ENCODE data around the gene DAB1. TPM values are rescaled to one million over a fixed set of nuclear protein-coding genes. Genes with fewer than 3 reads are reported as not detected.

DAB1 gene
- total RNA-seq, 1 experiment from 2014 or later, result not detected

DNA sequence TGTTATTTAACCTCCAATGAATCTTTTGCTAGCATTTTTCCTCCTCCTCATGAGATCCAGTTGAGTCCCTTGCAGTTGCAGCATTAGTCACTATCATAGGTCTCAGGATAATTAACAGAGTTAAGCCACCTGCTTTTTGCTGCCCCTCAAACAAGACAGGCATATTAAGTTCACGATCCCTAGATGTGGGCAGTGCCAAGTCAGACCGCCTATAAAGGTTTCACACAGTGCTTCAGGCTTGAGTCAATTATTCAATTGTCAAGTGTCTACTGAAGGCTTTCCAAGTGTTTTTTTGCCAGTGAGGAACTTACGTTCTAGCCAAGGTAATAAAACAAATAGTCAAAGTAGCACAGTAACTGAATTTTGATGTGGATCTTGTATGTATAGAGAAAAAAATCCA lies 175.0 kb downstream of the DAB1 start:
- H3K27me3 ChIP-seq (ENCODE audit: insufficient read depth, low read length), result no peaks in the 10 kb centered on the region
- ChIA-PET POLR2A (no interaction called here), CTCF (no interaction called here), RAD21 (ENCODE audit: low non-redundant PET in 1 of 2, low total read pairs in 2 of 2, uncharacterized antibody in 2 of 2, unreplicated experiment in 2 of 2) (no interaction called here)
- ATAC-seq (no peak), DNase-seq (ENCODE audit: low read depth, low spot score) (no peak)
- no peak overlapping the region for H2AFZ ChIP-seq (ENCODE audit: low read depth, low read length, poor library complexity, severe bottlenecking)
- no TSS peak for BruUV-seq (replicated peaks)
- no peaks in the 10 kb centered on the region for H3K4me1 ChIP-seq (ENCODE audit: control insufficient read depth in 1 of 2, insufficient read depth in 2 of 2, low read length in 2 of 2)
- no peak overlapping the region for H3K9ac ChIP-seq (ENCODE audit: low read length)
- H3K9me2 ChIP-seq (ENCODE audit: insufficient read depth), result no peaks in the 10 kb centered on the region
- no peak for TF ChIP-seq EZH2phosphoT487 (IDR thresholded peaks at IDR 0.05; ENCODE audit: borderline replicate concordance)
- no peak for TF ChIP-seq YY1 (IDR thresholded peaks at IDR 0.05; ENCODE audit: extremely low read depth, insufficient replicate concordance, low read depth, low read length)
- no peak for TF ChIP-seq CEBPB (IDR thresholded peaks at IDR 0.05; ENCODE audit: low read depth)
- TF ChIP-seq POLR2AphosphoS5 (IDR thresholded peaks at IDR 0.05; ENCODE audit: low read depth, low read length), result no peak
- H3K4me2 ChIP-seq (ENCODE audit: low read length), result no peak overlapping the region
- intact Hi-C loops (cut with micrococcal nuclease), result no loop called here
- no peaks in the 10 kb centered on the region for H3K36me3 ChIP-seq (ENCODE audit: control insufficient read depth in 1 of 2, insufficient read depth in 2 of 2, low read length in 2 of 2)
- H3K27ac ChIP-seq (ENCODE audit: low read depth, low read length), result no peak overlapping the region
- no peaks in the 10 kb centered on the region; the same call in 1 of the 2 replicates for H4K20me1 ChIP-seq (ENCODE audit: insufficient read depth)
- no peaks in the 10 kb centered on the region for H3K79me2 ChIP-seq (ENCODE audit: insufficient read depth, low read length)
- no peak overlapping the region for H3K4me3 ChIP-seq (replicated peaks in 1 of 2; ENCODE audit: low read depth in 1 of 2, low read length in 2 of 2)
- no peaks in the 10 kb centered on the region for H3K9me3 ChIP-seq (ENCODE audit: control insufficient read depth in 1 of 2, insufficient read depth in 1 of 2, low read depth in 1 of 2, low read length in 2 of 2)

DNA sequence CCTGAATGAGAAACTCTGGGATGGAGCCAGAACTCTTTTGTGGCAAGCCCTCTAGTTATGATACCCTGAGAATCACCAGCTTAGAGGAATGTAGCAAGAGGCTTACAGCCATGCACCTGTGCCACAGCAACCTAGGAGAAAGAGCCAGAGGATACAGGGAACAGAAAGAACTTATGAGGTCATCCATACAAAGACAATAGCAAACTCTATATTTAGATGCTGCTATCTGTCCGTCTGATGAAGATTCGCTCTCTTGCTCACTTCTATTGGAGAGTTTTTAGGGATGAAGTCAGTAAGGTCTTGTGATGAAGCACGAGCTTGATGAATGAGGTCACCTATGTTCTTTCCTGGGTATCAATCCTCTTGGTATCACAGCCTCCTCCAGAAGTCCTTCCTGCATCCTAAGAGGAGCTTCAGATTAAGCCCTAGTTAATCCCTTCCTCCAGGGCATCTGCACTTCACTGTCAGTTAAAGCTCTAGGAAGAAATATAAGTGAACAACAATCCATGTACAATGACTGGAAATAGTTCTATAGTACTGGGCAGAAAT lies 185.6 kb downstream of the DAB1 start:
- H3K27ac ChIP-seq (ENCODE audit: low read depth, low read length), result no peak overlapping the region
- ATAC-seq (no peak), DNase-seq (ENCODE audit: low read depth, low spot score) (no peak)
- no peaks in the 10 kb centered on the region for H3K4me1 ChIP-seq (ENCODE audit: control insufficient read depth in 1 of 2, insufficient read depth in 2 of 2, low read length in 2 of 2)
- H3K27me3 ChIP-seq (ENCODE audit: insufficient read depth, low read length), result no peaks in the 10 kb centered on the region
- ChIA-PET POLR2A (no interaction called here), RAD21 (ENCODE audit: low non-redundant PET in 1 of 2, low total read pairs in 2 of 2, uncharacterized antibody in 2 of 2, unreplicated experiment in 2 of 2) (no interaction called here), CTCF (no interaction called here)
- H3K79me2 ChIP-seq (ENCODE audit: insufficient read depth, low read length), result no peaks in the 10 kb centered on the region
- intact Hi-C loops (cut with micrococcal nuclease), result no loop called here
- no peaks in the 10 kb centered on the region for H4K20me1 ChIP-seq (ENCODE audit: insufficient read depth)
- BruUV-seq (replicated peaks), result no TSS peak
- no peaks in the 10 kb centered on the region for H3K36me3 ChIP-seq (ENCODE audit: control insufficient read depth in 1 of 2, insufficient read depth in 2 of 2, low read length in 2 of 2)
- H2AFZ ChIP-seq (ENCODE audit: low read depth, low read length, poor library complexity, severe bottlenecking), result no peak overlapping the region
- H3K9ac ChIP-seq (ENCODE audit: low read length), result no peak overlapping the region
- H3K4me2 ChIP-seq (ENCODE audit: low read length), result no peak overlapping the region
- no peaks in the 10 kb centered on the region for H3K9me3 ChIP-seq (ENCODE audit: control insufficient read depth in 1 of 2, insufficient read depth in 1 of 2, low read depth in 1 of 2, low read length in 2 of 2)
- H3K9me2 ChIP-seq (ENCODE audit: insufficient read depth), result no peaks in the 10 kb centered on the region
- H3K4me3 ChIP-seq (replicated peaks in 1 of 2; ENCODE audit: low read depth in 1 of 2, low read length in 2 of 2), result no peak overlapping the region
- no peak for TF ChIP-seq FOSL1 (IDR thresholded peaks at IDR 0.05; ENCODE audit: low read depth)
- no peak for TF ChIP-seq POLR2AphosphoS5 (IDR thresholded peaks at IDR 0.05; ENCODE audit: low read depth, low read length)
- no peak for TF ChIP-seq CBX3 (IDR thresholded peaks at IDR 0.05; ENCODE audit: low read depth)
- no peak for TF ChIP-seq YY1 (IDR thresholded peaks at IDR 0.05; ENCODE audit: extremely low read depth, insufficient replicate concordance, low read depth, low read length)
- TF ChIP-seq TCF7L2 (IDR thresholded peaks at IDR 0.05; ENCODE audit: borderline replicate concordance, extremely low read depth, insufficient read depth, insufficient read length), result no peak
- no peak for TF ChIP-seq RAD21 (IDR thresholded peaks at IDR 0.05; ENCODE audit: low read depth)
- no peak for TF ChIP-seq ZFX (IDR thresholded peaks at IDR 0.05)
- TF ChIP-seq MAX (IDR thresholded peaks at IDR 0.05), result no peak
- no peak for TF ChIP-seq EZH2 (IDR thresholded peaks at IDR 0.05)
- TF ChIP-seq ZBTB33 (IDR thresholded peaks at IDR 0.05; ENCODE audit: extremely low read depth, insufficient replicate concordance, low read length), result no peak
- TF ChIP-seq, protein P1, sequence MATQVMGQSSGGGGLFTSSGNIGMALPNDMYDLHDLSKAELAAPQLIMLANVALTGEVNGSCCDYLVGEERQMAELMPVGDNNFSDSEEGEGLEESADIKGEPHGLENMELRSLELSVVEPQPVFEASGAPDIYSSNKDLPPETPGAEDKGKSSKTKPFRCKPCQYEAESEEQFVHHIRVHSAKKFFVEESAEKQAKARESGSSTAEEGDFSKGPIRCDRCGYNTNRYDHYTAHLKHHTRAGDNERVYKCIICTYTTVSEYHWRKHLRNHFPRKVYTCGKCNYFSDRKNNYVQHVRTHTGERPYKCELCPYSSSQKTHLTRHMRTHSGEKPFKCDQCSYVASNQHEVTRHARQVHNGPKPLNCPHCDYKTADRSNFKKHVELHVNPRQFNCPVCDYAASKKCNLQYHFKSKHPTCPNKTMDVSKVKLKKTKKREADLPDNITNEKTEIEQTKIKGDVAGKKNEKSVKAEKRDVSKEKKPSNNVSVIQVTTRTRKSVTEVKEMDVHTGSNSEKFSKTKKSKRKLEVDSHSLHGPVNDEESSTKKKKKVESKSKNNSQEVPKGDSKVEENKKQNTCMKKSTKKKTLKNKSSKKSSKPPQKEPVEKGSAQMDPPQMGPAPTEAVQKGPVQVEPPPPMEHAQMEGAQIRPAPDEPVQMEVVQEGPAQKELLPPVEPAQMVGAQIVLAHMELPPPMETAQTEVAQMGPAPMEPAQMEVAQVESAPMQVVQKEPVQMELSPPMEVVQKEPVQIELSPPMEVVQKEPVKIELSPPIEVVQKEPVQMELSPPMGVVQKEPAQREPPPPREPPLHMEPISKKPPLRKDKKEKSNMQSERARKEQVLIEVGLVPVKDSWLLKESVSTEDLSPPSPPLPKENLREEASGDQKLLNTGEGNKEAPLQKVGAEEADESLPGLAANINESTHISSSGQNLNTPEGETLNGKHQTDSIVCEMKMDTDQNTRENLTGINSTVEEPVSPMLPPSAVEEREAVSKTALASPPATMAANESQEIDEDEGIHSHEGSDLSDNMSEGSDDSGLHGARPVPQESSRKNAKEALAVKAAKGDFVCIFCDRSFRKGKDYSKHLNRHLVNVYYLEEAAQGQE (IDR thresholded peaks at IDR 0.05; ENCODE audit: low read depth), result no peak
- TF ChIP-seq SRF (IDR thresholded peaks at IDR 0.05; ENCODE audit: low read depth), result no peak
- TF ChIP-seq ELF1 (IDR thresholded peaks at IDR 0.05; ENCODE audit: borderline replicate concordance, low read depth), result no peak
- TF ChIP-seq EZH2phosphoT487 (IDR thresholded peaks at IDR 0.05; ENCODE audit: borderline replicate concordance), result no peak
- TF ChIP-seq CEBPB (IDR thresholded peaks at IDR 0.05; ENCODE audit: low read depth), result no peak

All from HCT116 (cell line).